Right atrium auricular region (tissue), 2 donors: ENCODE results near the gene CPO. TPM values are rescaled to one million over a fixed set of nuclear protein-coding genes. Genes with fewer than 3 reads are reported as not detected.

Source experiments
- DNase-seq: peaks from one replicate; pipeline ENCODE4 v3.0.0-alpha.2; 2019; ENCODE audit warnings: low spot score
- H3K27ac ChIP-seq, 2 donors: fragments of 200-600 bp; sonication (generic); 1 replicate in 1 of 2; 2 replicates in 1 of 2; pipeline ENCODE4 v1.5.1; 2016 to 2019
- H3K27me3 ChIP-seq, 2 donors: fragments of 200-600 bp; sonication (generic); one replicate each; pipeline versions ENCODE4 v1.5.1 to v1.6.0; 2017 to 2019
- H3K36me3 ChIP-seq: fragments of 200-600 bp; sonication (generic); one replicate; pipeline ENCODE4 v1.5.1; 2016
- H3K4me1 ChIP-seq, 2 donors: fragments of 200-600 bp; sonication (generic); one replicate each; pipeline versions ENCODE4 v1.5.1 to v1.6.0; 2017 to 2019
- H3K4me3 ChIP-seq, 2 donors: fragments of 200-600 bp; sonication (generic); 1 replicate in 1 of 2; 2 replicates in 1 of 2; pipeline ENCODE4 v1.5.1; 2017 to 2019; ENCODE audit warnings: mild to moderate bottlenecking in 1 of 2, moderate library complexity in 1 of 2
- H3K9me3 ChIP-seq, 2 donors: fragments of 200-600 bp; sonication (generic); one replicate each; pipeline ENCODE4 v1.5.1; 2019
- total RNA-seq, 2 donors: library from RNA; depleted of rRNA; stranded (reverse); fragments of >200 nt; gene quantifications; one replicate each; pipeline ENCODE4 v1.1.0, GENCODE V29; 2016
- TF ChIP-seq, protein P1 (sequence below), 2 donors: fragments of 200-600 bp; sonication (generic); IDR thresholded peaks; one replicate each; pipeline ENCODE4 v1.5.1; 2019; ENCODE audit warnings: antibody characterized with exemption in 2 of 2

CPO gene
- total RNA-seq, 2 donors from 2014 or later = not detected

DNA sequence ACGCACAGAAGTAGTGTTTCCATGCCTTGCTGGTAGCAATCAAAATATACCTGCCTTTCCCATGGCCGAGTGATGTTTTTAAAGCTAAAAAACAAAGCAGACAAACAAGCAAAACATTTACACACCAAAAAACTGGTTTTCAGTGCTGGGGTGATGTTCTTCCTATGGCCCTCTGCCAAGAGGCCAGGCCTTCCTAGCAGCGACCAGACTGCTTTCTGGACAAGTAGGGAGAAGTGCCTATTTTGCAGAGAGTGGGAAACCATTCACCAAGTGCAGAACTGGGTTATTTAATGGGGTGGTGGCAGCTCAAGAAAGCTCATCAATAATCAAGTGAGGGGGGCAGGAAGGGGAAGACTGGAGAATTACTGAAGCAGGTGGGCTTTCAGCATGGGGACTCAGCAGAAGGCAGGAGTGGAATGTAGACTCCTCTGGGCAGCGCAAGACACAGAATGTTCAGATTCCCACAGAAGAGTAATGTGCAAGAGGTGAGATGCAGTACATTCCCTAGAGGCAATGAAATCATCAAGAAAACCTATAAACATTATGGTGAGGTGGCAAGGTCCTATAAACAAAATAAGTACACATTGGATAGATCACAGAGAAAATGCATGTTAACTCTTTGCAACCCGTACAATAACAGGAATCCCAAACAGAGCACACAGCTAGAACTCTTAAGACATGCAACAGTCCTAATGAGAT is 44.0 kb downstream of the CPO start:
- no peaks in the 10 kb centered on the region for H3K27me3 ChIP-seq
- H3K36me3 ChIP-seq = no peaks in the 10 kb centered on the region
- H3K27ac ChIP-seq = no peak overlapping the region
- peaks cover 0 to 15% of the 10 kb centered on the region in 2 donors for H3K4me1 ChIP-seq
- H3K9me3 ChIP-seq = no peaks in the 10 kb centered on the region
- TF ChIP-seq, protein P1, sequence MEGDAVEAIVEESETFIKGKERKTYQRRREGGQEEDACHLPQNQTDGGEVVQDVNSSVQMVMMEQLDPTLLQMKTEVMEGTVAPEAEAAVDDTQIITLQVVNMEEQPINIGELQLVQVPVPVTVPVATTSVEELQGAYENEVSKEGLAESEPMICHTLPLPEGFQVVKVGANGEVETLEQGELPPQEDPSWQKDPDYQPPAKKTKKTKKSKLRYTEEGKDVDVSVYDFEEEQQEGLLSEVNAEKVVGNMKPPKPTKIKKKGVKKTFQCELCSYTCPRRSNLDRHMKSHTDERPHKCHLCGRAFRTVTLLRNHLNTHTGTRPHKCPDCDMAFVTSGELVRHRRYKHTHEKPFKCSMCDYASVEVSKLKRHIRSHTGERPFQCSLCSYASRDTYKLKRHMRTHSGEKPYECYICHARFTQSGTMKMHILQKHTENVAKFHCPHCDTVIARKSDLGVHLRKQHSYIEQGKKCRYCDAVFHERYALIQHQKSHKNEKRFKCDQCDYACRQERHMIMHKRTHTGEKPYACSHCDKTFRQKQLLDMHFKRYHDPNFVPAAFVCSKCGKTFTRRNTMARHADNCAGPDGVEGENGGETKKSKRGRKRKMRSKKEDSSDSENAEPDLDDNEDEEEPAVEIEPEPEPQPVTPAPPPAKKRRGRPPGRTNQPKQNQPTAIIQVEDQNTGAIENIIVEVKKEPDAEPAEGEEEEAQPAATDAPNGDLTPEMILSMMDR (IDR thresholded peaks at IDR 0.05) = no peak
- no peak overlapping the region for H3K4me3 ChIP-seq
- DNase-seq = no peak

DNA sequence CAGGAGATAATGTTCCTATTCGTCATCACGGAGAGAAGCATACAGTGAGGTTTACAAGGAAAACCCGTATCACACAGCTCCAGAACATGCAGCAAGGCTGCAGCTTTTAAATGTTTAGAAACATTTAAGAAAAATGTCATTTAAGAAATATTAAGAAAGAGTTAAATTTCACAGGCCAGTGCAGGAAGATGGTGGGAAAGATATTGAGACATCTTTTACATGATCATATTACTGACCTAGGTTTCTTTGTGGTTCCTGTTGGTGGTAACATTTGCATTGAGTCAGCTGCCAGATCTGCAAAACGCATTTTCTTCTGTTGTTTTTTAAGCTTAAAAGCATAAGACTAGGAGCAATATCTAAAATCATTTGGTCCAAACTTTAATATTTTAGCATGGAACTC is 44.9 kb downstream of the CPO start:
- Histone ChIP-seq H3K4me1 (peaks cover 0 to 15% of the 10 kb centered on the region in 2 donors), H3K4me3 (no peak overlapping the region), H3K27ac (no peak overlapping the region), H3K9me3 (no peaks in the 10 kb centered on the region), H3K27me3 (no peaks in the 10 kb centered on the region), H3K36me3 (no peaks in the 10 kb centered on the region)
- TF ChIP-seq, protein P1 (IDR thresholded peaks at IDR 0.05) = no peak
- DNase-seq = no peak

DNA sequence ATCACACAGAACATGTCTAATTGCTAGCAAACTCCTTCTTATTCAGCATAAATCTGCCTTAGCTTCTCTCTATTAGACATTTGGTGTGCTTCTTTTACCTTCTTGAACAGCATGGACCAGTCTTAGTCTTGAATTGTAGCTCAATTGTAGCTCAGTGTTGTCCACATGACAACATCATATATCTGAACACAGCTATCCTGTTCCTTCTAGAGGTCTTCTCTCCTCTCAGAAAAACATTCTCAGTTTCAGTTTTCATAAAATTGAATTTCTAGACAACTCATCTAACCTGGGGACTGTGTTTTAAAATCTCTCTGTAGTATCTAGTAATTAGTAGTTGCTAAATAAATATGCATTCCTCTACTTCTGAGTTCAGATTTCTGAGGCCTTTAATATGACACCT is 47.6 kb downstream of the CPO start:
- H3K27ac ChIP-seq = no peak overlapping the region
- TF ChIP-seq, protein P1 (IDR thresholded peaks at IDR 0.05) = no peak
- no peak overlapping the region for H3K4me3 ChIP-seq
- H3K36me3 ChIP-seq = no peaks in the 10 kb centered on the region
- peaks cover 0 to 13% of the 10 kb centered on the region in 2 donors for H3K4me1 ChIP-seq
- no peaks in the 10 kb centered on the region for H3K9me3 ChIP-seq
- H3K27me3 ChIP-seq = no peaks in the 10 kb centered on the region
- DNase-seq = no peak

GRCh38 chr2:206987810-206988209 is 48.5 kb downstream of the CPO start:
- Histone ChIP-seq H3K9me3 (no peaks in the 10 kb centered on the region), H3K27me3 (no peaks in the 10 kb centered on the region), H3K4me3 (no peak overlapping the region), H3K27ac (no peak overlapping the region), H3K36me3 (no peaks in the 10 kb centered on the region), H3K4me1 (peaks cover 0 to 5% of the 10 kb centered on the region in 2 donors)
- TF ChIP-seq, protein P1 (IDR thresholded peaks at IDR 0.05) = no peak
- DNase-seq = no peak

DNA sequence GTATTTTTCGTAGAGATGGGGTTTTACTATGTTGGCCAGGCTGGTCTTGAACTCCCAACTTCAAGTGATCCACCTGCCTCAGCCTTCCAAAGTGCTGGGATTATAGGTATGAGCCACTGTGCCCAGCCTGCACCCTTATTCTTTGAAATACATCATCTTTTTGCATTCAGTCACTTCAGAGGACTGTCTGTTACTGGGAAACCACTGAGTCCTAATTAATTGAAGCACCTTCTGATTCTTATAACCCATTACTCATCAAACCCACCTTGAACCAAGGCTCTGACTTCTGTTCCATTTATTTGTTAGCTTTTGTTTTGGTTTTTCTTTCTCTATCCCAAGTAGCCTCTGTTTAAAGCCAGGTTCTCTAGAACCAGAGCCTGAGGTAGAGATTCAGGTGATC is 49.6 kb downstream of the CPO start:
- TF ChIP-seq, protein P1 (IDR thresholded peaks at IDR 0.05) = no peak
- no peak for DNase-seq

GRCh38 chr2:206989311-206989710 is 50.0 kb downstream of the CPO start:
- no peak overlapping the region for H3K4me3 ChIP-seq
- no peak for DNase-seq
- H3K4me1 ChIP-seq = no peaks in the 10 kb centered on the region
- TF ChIP-seq, protein P1 (IDR thresholded peaks at IDR 0.05) = peak in 1 of 2 donors; percentile 79
- H3K36me3 ChIP-seq = no peaks in the 10 kb centered on the region
- H3K9me3 ChIP-seq = no peaks in the 10 kb centered on the region
- no peak overlapping the region for H3K27ac ChIP-seq
- no peaks in the 10 kb centered on the region for H3K27me3 ChIP-seq

More for the DNA sequence above, 49.6 kb downstream of the CPO start:
- H3K36me3 ChIP-seq = no peaks in the 10 kb centered on the region
- no peaks in the 10 kb centered on the region for H3K27me3 ChIP-seq
- no peaks in the 10 kb centered on the region for H3K4me1 ChIP-seq
- no peak overlapping the region for H3K27ac ChIP-seq
- H3K4me3 ChIP-seq = no peak overlapping the region
- H3K9me3 ChIP-seq = no peaks in the 10 kb centered on the region
